Chondrocyte (in vitro differentiated cells): ENCODE data around the gene SRRT. TPM values are rescaled to one million over a fixed set of nuclear protein-coding genes. Genes with fewer than 3 reads are reported as not detected.

Experiments used
- DNase-seq: peaks from one replicate; pipeline ENCODE4 v3.0.0; 2021; ENCODE audit warnings: mixed read lengths, low spot score
- H3K27ac Mint-ChIP-seq: one replicate; pipeline ENCODE4 v1.8.0; 2021; ENCODE audit warnings: mild to moderate bottlenecking, moderate library complexity, mixed read lengths; ENCODE audit not compliant: unreplicated experiment
- H3K27me3 Mint-ChIP-seq: 2 replicates; pipeline ENCODE4 v1.8.0; 2021; ENCODE audit warnings: low read depth, mixed read lengths
- H3K36me3 Mint-ChIP-seq: 2 replicates; pipeline ENCODE4 v1.8.0; 2021; ENCODE audit warnings: low read depth, mixed read lengths
- H3K4me1 Mint-ChIP-seq: 2 replicates; pipeline ENCODE4 v1.8.0; 2021; ENCODE audit warnings: low read depth, mild to moderate bottlenecking, mixed read lengths
- H3K4me3 Mint-ChIP-seq: one replicate; pipeline ENCODE4 v1.8.0; 2021; ENCODE audit warnings: mild to moderate bottlenecking, moderate library complexity, mixed read lengths; ENCODE audit not compliant: unreplicated experiment
- H3K9me3 Mint-ChIP-seq: 2 replicates; pipeline ENCODE4 v1.8.0; 2021; ENCODE audit warnings: low read depth, mixed read lengths
- CTCF ChIP-seq: fragments of 200-600 bp; sonication (generic); IDR thresholded peaks from 2 replicates; pipeline ENCODE4 v1.5.0; 2021; ENCODE audit warnings: antibody characterized with exemption, mild to moderate bottlenecking, moderate library complexity
- total RNA-seq: library from RNA; stranded (reverse); gene quantifications from 3 replicates; pipeline ENCODE4 v1.2.1, GENCODE V29; 2021

The SRRT gene
- total RNA-seq, 1 donor from 2014 or later: 105 TPM

DNA sequence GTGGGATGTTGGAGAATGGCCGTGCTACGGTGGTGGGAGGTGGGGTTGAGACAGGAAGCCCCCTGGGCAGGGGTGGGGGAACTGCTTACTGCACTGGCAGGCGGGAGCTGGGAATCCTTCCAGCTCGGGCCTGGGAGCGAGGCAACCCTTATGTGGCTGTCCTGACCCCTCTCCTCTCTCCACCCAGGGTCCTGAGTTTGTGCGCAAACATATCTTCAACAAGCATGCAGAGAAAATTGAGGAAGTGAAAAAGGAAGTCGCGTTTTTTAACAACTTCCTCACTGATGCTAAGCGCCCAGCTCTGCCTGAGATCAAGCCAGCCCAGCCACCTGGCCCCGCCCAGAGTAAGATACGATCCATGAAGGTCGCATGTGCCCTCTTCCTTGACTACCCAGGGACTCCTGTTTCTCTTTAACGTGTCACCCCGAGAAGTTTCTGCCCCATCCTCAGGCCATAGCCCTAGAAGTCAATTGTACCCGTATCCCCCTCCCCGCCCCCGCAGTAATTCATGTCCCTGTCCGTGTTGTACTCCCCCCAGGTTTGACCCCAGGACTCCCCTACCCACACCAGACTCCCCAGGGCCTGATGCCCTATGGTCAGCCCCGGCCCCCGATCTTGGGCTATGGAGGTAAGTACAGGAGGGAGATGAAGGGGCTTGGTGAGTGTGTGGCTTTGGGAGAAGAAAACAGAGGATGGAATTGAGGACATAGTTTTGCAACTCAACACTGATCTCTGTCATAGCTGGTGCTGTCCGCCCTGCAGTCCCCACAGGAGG is 12.8 kb downstream of the SRRT start:
- peaks cover 46% of the 10 kb centered on the region for H3K36me3 Mint-ChIP-seq

GRCh38 chr7:100888291-100888987 is 13.5 kb downstream of the SRRT start:
- no peak for DNase-seq
- Mint-ChIP-seq H3K27ac (peak overlapping the region; percentile 69), H3K36me3 (peaks cover 41% of the 10 kb centered on the region), H3K4me3 (peak overlapping the region; percentile 74), H3K27me3 (no peaks in the 10 kb centered on the region), H3K9me3 (no peaks in the 10 kb centered on the region), H3K4me1 (peaks cover 29% of the 10 kb centered on the region)
- TF ChIP-seq CTCF: no peak

More for the DNA sequence above, 12.8 kb downstream of the SRRT start:
- peak overlapping the region; percentile 74 for H3K4me3 Mint-ChIP-seq
- peak overlapping the region; percentile 69 for H3K27ac Mint-ChIP-seq
- no peak for DNase-seq
- TF ChIP-seq CTCF: no peak
- H3K4me1 Mint-ChIP-seq: peaks cover 29% of the 10 kb centered on the region
- no peaks in the 10 kb centered on the region for H3K27me3 Mint-ChIP-seq
- no peaks in the 10 kb centered on the region for H3K9me3 Mint-ChIP-seq

DNA sequence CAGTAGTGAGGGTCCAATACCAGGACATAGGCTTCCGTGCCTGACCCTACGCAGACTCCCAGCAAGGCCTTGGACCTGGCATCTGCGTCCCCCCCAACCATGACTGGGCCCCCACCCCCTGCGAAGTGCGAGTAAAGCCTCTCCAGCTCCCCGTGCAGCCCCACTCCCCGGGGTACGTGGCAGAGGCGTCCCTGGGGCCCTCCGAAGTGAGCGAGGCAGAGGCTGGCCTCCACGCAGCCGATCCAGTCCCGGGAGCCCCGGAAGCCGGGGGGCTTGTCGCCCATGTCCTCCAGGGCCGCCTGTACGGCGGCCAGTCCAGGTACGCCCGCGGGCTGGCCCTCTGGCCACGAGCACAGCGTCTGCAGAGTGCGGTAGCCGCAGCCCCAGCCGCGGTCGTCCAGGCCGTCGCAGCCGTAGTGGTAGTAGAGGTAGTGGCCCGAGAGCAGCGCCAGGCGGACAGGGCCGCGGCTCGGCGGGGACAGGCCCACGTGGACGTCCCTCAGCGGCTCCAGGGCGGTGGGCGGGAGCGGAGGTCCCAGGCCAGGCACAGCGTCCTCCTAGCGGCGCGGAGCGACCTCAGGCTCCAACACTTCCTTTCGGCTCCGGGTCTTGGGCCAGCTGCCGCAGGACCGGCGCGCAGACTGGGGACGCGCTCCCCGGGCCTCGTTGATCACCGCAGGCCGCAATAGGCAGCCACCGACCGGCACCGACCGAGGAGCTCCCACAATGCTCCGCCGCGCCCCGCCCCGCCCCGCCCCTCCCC is 14.3 kb downstream of the SRRT start, which contains the start of gene UFSP1:
UFSP1 (minus strand) TSS at position 728 of the 763 bp plus-strand sequence; CDS start at position 284, 444 bp downstream.
- no peaks in the 10 kb centered on the region for H3K9me3 Mint-ChIP-seq
- peaks cover 31% of the 10 kb centered on the region for H3K4me1 Mint-ChIP-seq
- peak within 1 kb of the TSS; percentile 86 for H3K27ac Mint-ChIP-seq
- peaks cover 37% of the 10 kb centered on the region for H3K36me3 Mint-ChIP-seq
- peak within 1 kb of the TSS; percentile 74 for H3K4me3 Mint-ChIP-seq
- no peak for TF ChIP-seq CTCF
- peak; percentile 93 for DNase-seq
- H3K27me3 Mint-ChIP-seq: no peaks in the 10 kb centered on the region

DNA sequence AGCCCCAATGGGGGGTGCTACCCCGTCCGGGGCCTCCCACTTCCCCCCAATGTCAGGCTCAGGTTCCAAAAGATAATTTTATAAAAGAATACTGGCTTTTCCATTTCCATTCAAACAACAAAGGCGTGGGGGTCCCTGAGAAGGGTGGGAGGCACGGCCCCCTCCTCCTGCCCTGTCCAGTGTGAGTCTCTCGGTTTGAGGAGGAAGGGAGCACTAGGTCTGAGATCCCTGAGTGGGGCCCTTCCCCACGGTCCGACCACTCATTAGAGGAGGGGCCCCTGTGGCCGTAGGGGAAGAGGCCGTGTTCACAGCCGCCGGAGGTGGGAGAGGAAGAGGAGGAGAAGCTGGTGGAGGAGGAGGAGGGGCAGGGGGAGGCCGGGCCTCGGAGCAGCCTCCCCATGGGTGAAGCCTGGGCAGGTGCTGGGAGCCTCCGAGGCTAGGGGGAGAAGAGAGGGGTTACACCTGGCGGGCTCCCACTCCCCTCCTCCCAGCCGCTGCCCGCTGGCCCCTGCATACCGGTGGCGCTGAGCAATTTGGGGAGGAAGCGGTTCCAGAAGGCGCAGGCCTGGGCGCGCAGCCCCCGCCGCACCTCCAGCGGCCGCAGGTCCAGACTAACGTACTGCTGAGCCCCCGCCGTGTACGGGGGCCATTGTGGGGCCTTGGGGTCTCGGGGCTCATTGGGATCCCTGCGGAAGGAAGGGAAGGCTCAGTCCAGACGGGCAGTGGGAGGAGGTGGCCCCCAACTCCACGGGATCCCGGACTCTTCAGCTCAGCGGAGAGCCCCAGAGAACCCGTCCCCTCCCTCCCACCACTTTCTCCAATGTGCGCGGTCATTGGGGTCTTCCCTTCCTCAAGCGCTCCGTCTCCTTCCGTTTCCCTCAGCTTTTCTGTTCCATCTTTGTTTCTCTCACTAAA is 16.0 kb downstream of the SRRT start:
- no peak for TF ChIP-seq CTCF
- H3K27ac Mint-ChIP-seq: peak overlapping the region; percentile 86
- H3K27me3 Mint-ChIP-seq: peaks cover under 1% of the 10 kb centered on the region
- no peak for DNase-seq
- H3K9me3 Mint-ChIP-seq: no peaks in the 10 kb centered on the region
- H3K4me1 Mint-ChIP-seq: peaks cover 33% of the 10 kb centered on the region
- H3K4me3 Mint-ChIP-seq: peak overlapping the region; percentile 74
- H3K36me3 Mint-ChIP-seq: peaks cover 24% of the 10 kb centered on the region
